GM18517 (cell line): ENCODE measurements around the gene NMRK2.
"Not testable (repeated sequence)": the region's sequence is repeated elsewhere in the genome, so short reads cannot be mapped to it uniquely, and the experiment has no call there.

ENCODE experiments used
- ATAC-seq: cut with Tn5 transposase; IDR thresholded peaks from one replicate; pipeline ENCODE4 v1.9.1; 2021; ENCODE audit warnings: mild to moderate bottlenecking, moderate library complexity; ENCODE audit not compliant: unreplicated experiment

Gene NMRK2

DNA sequence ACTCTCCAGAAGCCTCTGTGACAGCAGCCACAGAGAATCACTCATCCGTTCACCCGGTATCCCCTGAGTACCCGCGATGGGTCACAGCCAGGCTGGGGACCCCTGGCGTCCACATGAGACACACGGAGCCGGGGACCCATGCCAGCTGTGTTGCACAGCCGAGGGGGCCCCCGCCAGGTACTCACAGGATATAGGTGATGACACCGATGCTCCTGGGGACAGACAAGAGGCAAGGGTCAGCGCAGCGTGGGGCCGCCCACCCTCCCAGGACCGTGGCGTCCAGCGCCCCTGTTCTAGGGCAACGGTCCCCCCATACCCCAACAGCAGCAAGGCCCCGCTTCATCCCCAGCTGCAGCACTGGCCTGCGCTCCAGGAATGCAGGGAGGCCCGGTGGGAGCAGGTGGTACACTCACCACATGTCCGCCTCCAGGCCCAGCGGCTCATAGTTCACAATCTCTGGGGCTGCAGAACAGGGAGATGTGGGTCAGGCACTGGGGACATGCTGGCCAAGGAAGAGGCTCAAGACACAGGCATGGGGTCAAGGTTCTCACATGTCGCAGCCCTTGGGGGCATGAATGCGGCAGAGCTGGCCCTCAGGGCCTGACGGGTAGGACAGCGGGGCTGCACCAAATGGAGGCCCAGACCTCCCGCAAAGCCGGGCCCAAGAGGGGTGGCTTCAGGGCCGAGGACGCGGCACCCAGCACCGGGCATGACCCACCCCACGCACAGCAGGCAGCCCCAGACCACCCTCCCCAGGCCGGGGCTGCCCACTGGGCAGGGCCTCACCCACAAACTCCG lies 30.8 kb downstream of the NMRK2 start:
- no peak for ATAC-seq

DNA sequence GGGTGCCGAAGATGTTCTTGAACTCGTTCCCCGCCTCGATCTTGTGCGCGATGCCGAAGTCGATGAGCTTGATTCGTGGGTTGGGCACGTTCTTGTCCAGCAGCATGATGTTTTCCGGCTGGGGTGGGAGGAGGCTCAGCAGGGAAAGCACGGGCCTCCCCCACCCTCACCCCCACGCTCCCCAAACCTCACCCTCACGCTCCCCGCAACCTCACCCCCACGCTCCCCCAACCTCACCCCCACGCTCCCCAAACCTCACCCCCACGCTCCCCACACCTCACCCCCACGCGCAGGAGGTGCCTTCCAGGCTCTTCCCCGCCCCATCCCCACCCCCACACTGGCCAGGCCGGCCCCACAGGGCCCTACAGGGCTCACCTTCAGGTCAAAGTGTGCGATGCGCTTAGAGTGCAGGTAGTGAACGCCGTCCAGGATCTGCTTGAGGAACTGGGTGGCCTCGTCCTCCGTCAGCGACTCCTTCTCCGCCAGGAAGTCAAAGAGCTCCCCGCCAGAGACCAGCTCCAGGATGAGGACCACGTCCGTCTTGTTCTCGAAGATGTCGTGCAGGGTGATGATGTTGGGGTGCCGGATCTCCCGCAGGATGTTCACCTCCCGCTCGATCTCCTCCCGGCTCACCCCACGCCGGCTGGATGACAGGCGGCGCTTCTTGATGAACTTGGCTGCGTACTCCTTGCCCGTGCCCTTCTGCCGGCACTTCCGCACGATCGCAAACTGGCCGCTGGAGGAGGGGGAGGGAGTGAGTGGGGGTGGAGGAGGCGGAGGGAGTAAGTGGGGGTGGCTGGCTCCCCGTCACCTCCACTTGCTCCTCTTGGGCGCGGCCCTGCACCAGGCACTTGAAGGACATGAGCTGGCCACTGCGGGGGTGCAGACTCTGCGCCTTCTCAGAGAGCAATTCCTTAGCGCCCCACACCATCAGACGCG lies 31.7 kb downstream of the NMRK2 start:
- ATAC-seq = no peak

DNA sequence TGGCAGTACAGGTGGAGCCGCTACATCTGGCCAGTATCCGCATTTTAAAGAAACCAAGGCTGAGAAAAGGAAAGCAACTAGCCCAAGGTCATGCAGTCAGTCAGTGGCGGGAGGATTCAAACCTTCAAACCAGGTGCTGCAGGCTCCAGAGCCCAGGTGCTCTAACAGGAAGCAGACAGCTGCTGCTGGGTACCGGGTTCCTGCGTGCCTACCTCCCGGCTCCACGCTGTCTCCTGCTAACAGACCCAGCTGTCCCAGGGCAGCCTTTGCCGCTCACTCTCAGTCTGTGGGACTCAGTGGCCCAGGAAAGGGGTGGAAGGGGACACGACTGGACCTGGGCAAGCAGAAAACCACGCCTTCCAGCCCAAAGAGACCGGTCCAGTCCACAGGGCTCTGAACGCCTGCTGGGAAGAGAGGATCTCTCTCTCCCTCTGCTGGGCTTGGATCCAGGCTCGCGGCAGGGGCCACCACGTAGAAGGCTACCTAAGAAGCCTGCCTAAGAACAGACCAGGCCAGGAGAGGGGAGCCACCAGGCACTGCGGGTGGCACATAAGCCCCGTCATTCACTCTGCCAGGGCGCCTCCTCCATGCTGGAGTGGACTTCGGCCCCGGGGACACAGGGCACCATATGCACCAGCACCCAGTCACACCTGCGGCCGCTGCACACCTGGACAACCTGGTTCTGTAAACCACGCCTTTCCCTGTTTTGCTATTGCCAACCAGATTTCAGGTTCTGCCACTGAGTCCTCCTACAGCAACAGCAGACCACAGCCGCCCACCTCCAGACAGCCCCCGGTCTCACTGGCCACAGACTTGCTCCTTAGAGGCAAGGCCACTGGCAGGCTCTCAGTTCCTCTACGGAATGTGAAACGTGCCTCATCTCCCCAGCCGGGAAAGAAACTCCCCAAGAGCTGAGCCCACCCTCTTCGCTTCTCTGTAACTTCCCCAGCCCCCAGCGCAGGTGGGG lies 33.5 kb downstream of the NMRK2 start:
- ATAC-seq = no peak

DNA sequence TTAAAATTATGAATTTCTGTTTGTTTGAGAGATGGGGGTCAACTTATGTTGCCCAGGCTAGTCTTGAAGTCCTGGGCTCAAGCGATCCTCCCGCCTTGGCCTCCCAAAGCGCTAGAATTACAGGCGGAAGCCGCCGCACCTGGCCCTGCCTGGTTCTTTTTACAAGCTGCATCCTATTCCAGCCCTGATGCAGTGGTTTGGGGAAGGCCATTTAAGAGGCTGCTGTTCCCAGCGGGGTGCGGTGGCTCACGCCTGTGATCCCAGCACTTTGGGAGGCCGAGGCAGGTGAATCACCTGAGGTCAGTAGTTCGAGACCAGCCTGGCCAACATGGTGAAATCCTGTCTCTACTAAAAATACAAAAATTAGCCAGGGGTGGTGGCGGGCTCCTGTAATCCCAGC lies 35.1 kb downstream of the NMRK2 start:
- not testable (repeated sequence) for ATAC-seq

DNA sequence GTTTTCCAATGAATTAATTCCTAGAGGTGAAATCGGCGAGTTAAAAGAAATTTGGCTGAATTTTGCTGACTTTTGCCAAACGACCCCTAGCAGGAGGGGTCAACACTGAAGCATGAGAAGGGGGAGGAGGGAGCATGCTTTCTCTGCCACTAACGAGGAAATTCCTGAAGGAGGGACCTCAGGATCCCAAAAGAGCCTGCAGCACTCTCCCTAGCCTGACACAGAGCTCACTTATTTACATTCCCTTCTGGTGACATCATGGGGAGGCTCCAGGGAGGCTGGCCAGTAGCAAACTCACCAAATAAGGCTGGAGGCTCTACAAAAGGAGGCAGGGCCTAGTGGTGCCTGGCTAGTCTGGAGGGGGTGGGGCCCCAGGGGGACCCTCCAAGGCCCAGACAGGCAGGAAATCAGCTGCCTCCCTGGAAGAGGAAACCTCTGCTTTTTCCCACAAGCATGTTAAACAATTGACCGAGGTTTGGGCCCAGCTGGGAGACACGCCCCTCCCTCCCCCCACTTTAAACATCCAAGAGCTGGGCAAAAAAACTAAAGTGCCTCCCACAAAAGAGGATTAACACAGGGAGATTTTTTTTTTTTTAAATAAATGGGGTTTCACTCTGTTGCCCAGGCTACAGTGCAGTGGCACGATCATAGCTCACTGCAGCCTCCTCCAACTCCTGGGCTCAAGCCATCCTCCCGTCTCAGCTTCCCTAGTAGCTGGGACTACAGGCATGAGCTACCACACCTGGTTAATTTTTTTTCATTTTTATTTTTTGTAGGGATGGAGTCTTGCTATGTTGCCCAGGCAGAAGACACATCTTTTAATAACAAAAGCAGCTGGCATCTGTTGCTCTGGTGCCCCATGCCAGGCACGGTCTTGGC lies 35.9 kb downstream of the NMRK2 start:
- no peak for ATAC-seq

DNA sequence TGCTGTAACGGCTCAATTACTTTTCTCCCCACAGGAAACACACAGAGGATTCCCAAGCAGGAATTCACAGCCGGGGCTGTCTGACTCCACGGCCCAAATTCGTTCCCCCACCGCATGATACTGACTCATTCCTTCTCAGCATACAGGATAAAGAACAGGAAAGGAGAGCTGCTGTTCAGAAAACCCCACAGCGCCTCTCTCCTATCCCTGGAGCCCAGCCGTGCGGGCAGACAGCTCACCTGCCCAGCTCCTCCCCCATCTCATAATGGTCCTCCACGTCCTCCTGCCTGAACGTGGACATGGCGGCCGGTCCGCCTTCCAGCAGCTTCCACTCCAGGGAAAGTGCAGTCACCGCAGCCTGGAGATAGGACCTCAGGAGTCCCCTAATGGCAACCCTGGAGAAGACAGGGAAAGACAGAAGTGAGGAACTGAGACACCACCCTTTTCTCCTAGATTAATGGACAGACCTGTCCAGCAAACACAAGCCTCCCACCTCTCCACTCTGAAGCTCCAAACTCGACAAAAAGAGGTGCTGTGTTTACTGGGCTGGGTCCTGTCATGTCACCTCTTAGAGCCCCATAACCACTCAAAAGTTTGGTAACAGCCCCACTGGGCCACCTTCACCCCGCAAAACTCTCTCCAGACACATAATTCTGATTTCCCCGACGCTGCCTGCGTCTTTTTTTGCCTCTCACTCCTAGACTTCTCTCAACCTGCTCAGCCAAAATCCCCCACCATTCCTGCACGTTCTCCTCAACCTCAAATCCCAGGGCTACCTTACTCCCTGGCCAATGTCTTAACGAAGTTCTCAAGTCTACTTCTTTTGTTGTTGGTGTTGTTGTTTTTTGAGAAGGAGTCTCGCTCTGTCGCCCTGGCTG lies 36.8 kb downstream of the NMRK2 start:
- ATAC-seq = no peak

DNA sequence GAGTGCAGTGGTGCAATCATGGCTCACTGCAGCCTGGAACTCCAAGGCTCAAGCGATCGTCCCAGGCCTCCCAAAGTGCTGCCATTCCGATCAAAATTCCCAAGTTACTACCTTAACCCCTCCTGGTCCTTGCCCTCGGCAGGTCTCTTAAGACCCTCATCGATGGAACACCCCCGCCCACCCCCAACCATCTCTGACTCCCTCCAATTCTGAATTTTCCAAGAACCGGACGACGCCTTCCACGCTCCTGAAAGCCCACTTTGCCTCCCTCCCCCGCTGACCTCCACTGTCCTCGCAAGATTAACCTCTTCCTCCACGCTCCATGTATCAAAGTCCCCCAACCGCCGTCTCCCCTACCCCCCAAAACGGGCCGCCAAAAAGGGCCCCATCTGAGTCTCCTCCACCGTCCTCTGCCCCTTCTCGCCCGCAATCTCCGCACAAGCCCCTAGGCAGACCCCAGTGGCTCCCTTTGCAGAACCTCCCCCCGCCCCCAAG lies 37.5 kb downstream of the NMRK2 start:
- no peak for ATAC-seq

DNA sequence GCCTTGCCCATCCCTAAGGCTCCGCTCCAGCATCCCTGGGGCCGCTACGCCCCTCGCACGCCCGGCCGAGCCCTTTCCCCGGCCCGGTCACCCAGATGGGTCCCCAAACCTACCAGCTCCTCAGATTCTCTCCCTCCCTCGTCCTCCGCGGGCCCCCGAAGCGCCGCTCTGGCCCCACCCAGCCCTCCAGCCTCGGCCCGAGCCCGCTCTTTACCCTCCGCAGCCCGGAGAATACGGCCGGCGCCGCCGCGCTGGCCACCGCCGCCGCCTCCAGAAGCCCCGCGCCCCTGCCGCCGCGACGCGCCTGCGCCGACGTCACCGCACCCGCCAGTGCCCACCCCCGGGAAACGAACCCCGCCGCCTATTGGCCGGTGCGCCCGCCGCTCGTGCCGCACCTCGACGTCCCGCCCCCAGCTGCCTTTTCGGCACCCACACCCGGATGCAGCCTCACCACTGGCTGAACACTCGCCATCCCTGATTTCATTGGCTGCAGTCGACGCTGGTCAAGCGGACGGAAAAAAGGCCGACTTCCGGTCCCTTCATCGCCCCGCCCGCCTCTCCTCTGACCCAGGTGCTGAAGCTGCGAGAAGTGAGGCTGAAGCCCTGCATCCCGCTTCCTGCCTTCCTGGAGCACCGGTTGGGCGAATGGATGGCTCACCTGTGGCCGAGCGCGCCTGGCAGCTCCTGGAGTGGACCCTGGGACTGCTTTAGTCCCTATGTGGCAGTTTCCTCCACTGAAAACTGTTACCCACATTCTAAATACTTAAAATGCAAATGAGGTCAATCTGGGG lies 38.1 kb downstream of the NMRK2 start, which contains the start of gene DAPK3:
Gene DAPK3, minus strand, starts transcription at position 292 of the 791 bp plus-strand sequence. CDS start 1,364 bp downstream, outside the sequence.
- ATAC-seq = peak; percentile 79

DNA sequence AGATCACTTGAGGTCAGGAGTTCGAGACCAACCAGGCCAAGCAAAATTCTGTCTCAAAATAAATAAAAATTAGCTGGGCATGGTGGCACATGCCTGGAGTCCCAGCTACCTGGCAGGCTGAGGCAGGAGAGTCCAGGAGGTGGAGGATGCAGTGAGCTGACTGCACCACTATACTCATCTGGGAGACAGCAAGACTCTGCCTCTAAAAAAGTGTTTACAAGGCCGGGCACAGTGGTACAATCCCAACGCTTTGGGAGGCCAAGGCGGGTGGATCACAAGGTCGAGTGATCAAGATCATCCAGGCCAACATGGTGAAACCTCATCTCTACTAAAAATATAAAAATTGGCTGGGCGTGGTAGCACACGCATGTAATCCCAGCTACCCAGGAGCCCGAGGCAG lies 42.3 kb downstream of the NMRK2 start:
- ATAC-seq = no peak

DNA sequence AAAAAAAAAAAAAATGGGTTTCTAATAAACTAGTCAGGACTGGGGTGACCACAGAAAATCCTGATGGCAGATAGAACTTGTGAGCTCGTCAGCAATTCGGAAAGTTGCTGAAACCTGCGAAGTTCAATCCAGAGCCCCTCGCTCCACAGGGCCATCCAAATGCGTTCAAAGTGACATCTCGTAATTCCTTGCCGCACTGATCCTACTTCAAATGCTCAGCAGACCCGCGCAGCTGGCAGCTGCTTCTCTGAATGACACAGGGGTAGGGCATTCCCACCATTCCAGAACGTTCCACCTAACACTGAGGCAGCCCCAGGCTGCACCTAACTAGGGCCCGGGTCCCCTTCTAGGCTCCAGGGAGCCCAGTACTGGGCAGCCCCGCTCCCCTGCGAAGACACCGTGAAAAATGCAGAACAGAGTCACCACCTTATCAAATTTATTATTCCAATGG lies 42.8 kb downstream of the NMRK2 start:
- ATAC-seq = no peak

DNA sequence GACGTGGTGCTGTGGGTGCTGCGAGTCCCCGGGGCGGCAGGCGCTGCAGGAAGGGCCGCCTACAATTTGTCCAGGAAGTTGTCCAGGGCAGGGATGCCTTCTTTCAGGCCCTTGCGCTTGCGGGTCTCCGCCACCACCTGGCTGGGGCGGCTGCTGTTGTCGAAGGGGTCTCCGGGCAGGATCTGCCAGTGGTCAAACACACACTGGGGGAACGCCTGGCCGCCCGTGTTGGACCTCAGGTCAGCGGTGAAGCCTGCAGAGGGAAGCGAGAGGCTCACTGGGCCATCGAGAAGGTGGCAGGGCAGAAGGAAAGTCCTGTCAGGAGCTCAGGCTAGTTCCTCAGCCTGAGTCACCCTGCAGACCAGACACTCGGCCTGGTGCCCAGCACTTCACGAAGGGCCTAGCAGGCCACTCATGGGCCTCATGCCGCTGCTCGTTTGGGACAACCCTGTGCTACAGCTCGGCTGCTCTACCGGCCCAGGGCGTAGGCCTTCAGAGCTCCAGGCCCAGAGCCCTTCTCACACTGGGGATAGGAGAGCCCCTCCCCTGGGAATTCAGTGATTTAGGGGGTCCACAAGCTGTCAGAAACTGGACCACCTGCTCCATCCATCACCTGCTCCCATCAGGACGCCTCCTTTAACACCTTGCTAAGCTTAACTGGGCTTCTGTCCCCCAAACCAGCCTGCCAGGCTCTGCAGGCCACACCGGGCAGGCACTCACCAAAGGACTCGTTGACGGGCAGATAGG lies 43.8 kb downstream of the NMRK2 start:
- no peak for ATAC-seq

DNA sequence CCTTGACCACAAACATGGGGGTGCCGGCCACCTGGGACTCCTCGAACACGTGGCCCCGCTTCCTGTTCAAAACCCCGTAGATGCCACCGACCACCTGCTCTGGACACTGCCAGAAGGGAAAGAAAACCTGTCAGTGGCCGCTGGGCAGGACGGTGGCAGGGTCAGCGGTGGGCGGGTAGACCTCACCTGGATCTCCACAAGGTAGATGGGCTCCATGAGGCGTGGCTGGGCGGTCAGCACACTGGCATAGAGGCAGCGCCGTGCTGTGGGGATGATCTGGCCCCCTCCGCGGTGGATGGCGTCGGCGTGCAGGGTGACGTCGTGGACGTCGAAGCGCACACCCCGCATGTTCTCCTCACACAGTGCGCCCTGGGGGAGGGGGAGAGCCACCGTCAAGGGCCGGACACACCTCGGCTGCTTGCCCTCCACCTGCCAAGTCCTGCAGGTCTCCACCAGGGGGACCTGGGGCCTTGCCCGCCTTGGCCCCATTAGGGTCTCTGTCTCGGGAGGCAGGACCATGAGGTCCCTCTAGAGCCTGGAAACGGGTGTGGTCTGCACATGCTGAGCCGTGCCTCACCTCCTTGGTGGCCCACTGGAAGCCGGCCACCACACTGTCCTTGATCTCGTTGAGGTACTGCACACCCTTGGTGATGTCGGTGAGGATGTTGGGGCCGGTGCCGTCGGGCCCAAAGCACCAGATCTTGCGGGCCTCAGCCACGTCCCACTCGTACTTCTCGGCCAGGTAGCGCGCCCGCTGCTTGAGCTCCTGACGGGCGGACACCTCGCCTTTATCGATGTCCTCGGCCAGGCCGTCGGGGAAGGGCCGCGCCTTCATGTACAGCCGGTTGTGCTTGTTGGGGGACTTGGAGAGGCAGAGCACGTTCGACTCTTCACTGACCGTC lies 44.6 kb downstream of the NMRK2 start:
- no peak for ATAC-seq

DNA sequence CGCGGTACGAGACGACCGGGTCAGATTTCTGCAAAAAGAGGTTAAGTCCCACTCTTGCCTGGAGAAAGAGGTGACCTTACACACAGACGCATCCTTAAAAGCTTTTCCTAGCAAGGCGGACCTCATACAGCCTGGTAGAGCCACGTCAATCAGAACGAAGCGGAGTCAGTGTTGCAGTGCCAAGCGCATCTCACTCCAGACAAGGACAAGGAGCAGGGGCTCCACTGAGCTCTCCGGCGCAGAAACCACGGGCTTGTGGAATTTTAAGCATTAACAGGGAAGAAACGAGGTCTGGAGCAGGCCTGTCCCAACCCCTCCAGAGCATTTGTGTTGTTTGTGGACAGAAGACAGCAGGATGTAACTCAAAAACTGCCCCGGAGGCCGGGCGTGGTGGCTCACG lies 45.3 kb downstream of the NMRK2 start:
- no peak for ATAC-seq

DNA sequence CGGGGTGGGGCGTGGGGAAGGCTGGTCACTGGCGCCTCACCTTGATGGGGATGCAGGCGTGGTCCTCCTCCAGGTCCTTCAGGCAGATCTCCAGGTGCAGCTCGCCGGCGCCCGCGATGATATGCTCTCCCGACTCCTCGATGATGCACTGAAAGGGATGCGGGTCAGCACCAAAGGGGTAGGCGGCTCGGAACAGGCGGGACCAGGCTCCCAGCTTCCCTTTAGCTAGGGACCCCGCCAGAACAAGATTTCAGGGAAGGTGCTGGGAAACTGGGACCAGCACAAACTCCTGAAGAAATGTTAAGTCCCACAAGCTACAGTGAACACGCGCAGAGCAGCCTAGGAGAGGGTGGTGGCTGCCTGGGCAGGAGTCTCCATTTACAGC lies 46.4 kb downstream of the NMRK2 start:
- no peak for ATAC-seq

DNA sequence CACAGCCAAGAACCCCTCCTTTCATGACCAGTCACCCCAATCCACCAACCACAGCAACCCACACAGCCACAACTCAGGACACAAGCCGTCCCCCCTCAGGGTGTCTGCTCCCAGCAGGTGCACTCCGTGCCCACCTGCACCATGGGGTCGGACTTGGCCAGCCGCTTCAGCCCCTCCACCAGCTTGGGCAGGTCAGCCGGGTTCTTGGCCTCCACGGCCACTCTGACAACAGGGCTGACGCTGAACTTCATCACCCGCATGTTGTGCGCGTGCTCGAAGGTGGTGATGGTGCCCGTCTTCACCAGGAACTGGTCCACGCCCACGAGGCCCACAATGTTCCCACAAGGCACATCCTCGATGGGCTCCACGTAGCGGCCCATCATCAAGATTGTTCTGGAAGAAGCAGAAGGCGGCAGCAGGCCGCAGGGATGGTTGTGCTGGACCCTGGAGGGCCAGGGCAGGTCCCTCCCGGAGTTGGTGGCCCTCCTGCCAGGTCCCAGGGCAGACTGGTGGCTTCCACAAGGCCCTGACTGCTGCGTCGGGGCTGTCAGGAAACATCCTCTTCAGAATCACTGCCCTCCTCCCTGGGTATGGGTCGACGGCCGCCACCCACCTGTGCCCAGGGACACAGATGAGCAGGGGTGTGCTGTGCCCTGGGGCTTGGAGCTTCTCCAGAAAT lies 46.9 kb downstream of the NMRK2 start:
- ATAC-seq = no peak
